Measurements from ENCODE around the gene IL16. TPM values are rescaled to one million over a fixed set of nuclear protein-coding genes. Genes with fewer than 3 reads are reported as not detected.
A peak's percentile ranks its signal among the peaks of the same experiment; 100 is the strongest.

IL16 gene
- total and polyA plus RNA-seq, 5 donors, result 3.1 to 5.1 (median 4.7) TPM

GRCh38 chr15:81315452-81316175 lies 118.9 kb downstream of the IL16 start:
- intact Hi-C loops (cut with DNase I), result no loop called here
- H3K27ac ChIP-seq (ENCODE audit: low read length), result no peak overlapping the region
- peaks cover 8% of the 10 kb centered on the region for H3K4me1 ChIP-seq (ENCODE audit: control insufficient read depth, insufficient read depth, low read length)
- H3K9me3 ChIP-seq (ENCODE audit: control insufficient read depth, low read length), result no peaks in the 10 kb centered on the region
- ATAC-seq (no peak), DNase-seq (no peak)
- WGBS, result 90% methylated on average over 14 of the region's 14 CpGs
- no peaks in the 10 kb centered on the region for H3K27me3 ChIP-seq (ENCODE audit: control insufficient read depth, insufficient read depth)
- no peak overlapping the region for H3K4me3 ChIP-seq (ENCODE audit: low read length)

- Histone ChIP-seq H3K9me3 (ENCODE audit: control insufficient read depth, low read length) (no peaks in the 10 kb centered on the region), H3K4me3 (ENCODE audit: low read length) (no peak overlapping the region), H3K4me1 (ENCODE audit: control insufficient read depth, insufficient read depth, low read length) (peaks cover 7% of the 10 kb centered on the region), H3K27me3 (ENCODE audit: control insufficient read depth, insufficient read depth) (no peaks in the 10 kb centered on the region), H3K27ac (ENCODE audit: low read length) (no peak overlapping the region)
- DNase-seq, result no peak
- WGBS, result 84% methylated on average over 3 of the region's 3 CpGs
- intact Hi-C loops (cut with DNase I), result no loop called here
- no peak for ATAC-seq
Measured at GRCh38 chr15:81316267-81316666, 119.6 kb downstream of the IL16 start.

- Histone ChIP-seq H3K4me3 (ENCODE audit: low read length) (no peak overlapping the region), H3K27me3 (ENCODE audit: control insufficient read depth, insufficient read depth) (no peaks in the 10 kb centered on the region), H3K4me1 (ENCODE audit: control insufficient read depth, insufficient read depth, low read length) (peaks cover 8% of the 10 kb centered on the region), H3K27ac (ENCODE audit: low read length) (no peak overlapping the region), H3K9me3 (ENCODE audit: control insufficient read depth, low read length) (no peaks in the 10 kb centered on the region)
- DNase-seq, result no peak
- 96% methylated on average over 6 of the region's 6 CpGs for WGBS
- intact Hi-C loops (cut with DNase I), result no loop called here
- ATAC-seq, result no peak
Measured at GRCh38 chr15:81317642-81318017, 121.0 kb downstream of the IL16 start.

- no peak overlapping the region for H3K4me3 ChIP-seq (ENCODE audit: low read length)
- no peak for ATAC-seq
- intact Hi-C loops (cut with DNase I), result no loop called here
- no peak overlapping the region for H3K27ac ChIP-seq (ENCODE audit: low read length)
- H3K4me1 ChIP-seq (ENCODE audit: control insufficient read depth, insufficient read depth, low read length), result peaks cover 2% of the 10 kb centered on the region
- DNase-seq, result no peak
- H3K9me3 ChIP-seq (ENCODE audit: control insufficient read depth, low read length), result no peaks in the 10 kb centered on the region
- H3K27me3 ChIP-seq (ENCODE audit: control insufficient read depth, insufficient read depth), result no peaks in the 10 kb centered on the region
- WGBS, result 90% methylated on average over 1 of the region's 1 CpG
Measured at GRCh38 chr15:81321667-81322066, 125.0 kb downstream of the IL16 start.

- Histone ChIP-seq H3K27ac (ENCODE audit: low read length) (no peak overlapping the region), H3K27me3 (ENCODE audit: control insufficient read depth, insufficient read depth) (no peaks in the 10 kb centered on the region), H3K9me3 (ENCODE audit: control insufficient read depth, low read length) (no peaks in the 10 kb centered on the region), H3K4me1 (ENCODE audit: control insufficient read depth, insufficient read depth, low read length) (peaks cover 2% of the 10 kb centered on the region), H3K4me3 (ENCODE audit: low read length) (peak overlapping the region; percentile 4)
- intact Hi-C loops (cut with DNase I), result no loop called here
- DNase-seq (no peak), ATAC-seq (no peak)
- 61% methylated on average over 6 of the region's 6 CpGs for whole genome bisulfite sequencing
Measured at GRCh38 chr15:81322676-81323253, 126.1 kb downstream of the IL16 start.

GRCh38 chr15:81323559-81323943 lies 126.9 kb downstream of the IL16 start:
- no peaks in the 10 kb centered on the region for H3K9me3 ChIP-seq (ENCODE audit: control insufficient read depth, low read length)
- no peaks in the 10 kb centered on the region for H3K27me3 ChIP-seq (ENCODE audit: control insufficient read depth, insufficient read depth)
- H3K4me1 ChIP-seq (ENCODE audit: control insufficient read depth, insufficient read depth, low read length), result peaks cover 2% of the 10 kb centered on the region
- DNase-seq, result no peak
- peak overlapping the region; percentile 10 for H3K27ac ChIP-seq (ENCODE audit: low read length)
- WGBS, result 11% methylated on average over 4 of the region's 4 CpGs
- H3K4me3 ChIP-seq (ENCODE audit: low read length), result peak overlapping the region; percentile 78
- intact Hi-C loops (cut with DNase I), result no loop called here
- ATAC-seq, result no peak

- Histone ChIP-seq H3K4me3 (ENCODE audit: low read length) (peak within 1 kb of the TSS; percentile 78), H3K27ac (ENCODE audit: low read length) (peak within 1 kb of the TSS; percentile 10), H3K4me1 (ENCODE audit: control insufficient read depth, insufficient read depth, low read length) (peaks cover 2% of the 10 kb centered on the region), H3K27me3 (ENCODE audit: control insufficient read depth, insufficient read depth) (no peaks in the 10 kb centered on the region), H3K9me3 (ENCODE audit: control insufficient read depth, low read length) (no peaks in the 10 kb centered on the region)
- DNase-seq, result peak; percentile 100
- WGBS, result under 1% methylated on average over 67 of the region's 67 CpGs
- ATAC-seq, result peak; percentile 100
- intact Hi-C loops (cut with DNase I), result no loop called here
Measured at GRCh38 chr15:81323944-81324881, 127.5 kb downstream of the IL16 start, which contains the start of gene STARD5. STARD5 (minus strand) TSS chr15:81324141; CDS start chr15:81324099, 42 bp downstream.

GRCh38 chr15:81326466-81327212 lies 130.0 kb downstream of the IL16 start:
- no peak for ATAC-seq
- 93% methylated on average over 7 of the region's 7 CpGs for WGBS
- no peak overlapping the region for H3K4me3 ChIP-seq (ENCODE audit: low read length)

GRCh38 chr15:81327516-81327915 lies 130.8 kb downstream of the IL16 start:
- no peak overlapping the region for H3K4me3 ChIP-seq (ENCODE audit: low read length)
- no peak for DNase-seq
- ATAC-seq, result no peak
- no peaks in the 10 kb centered on the region for H3K27me3 ChIP-seq (ENCODE audit: control insufficient read depth, insufficient read depth)
- H3K4me1 ChIP-seq (ENCODE audit: control insufficient read depth, insufficient read depth, low read length), result peaks cover under 1% of the 10 kb centered on the region
- no peaks in the 10 kb centered on the region for H3K9me3 ChIP-seq (ENCODE audit: control insufficient read depth, low read length)
- 76% methylated on average over 3 of the region's 3 CpGs for WGBS
- H3K27ac ChIP-seq (ENCODE audit: low read length), result no peak overlapping the region
- intact Hi-C loops (cut with DNase I), result no loop called here

More at GRCh38 chr15:81326466-81327212, 130.0 kb downstream of the IL16 start:
- no peak for DNase-seq
- Histone ChIP-seq H3K27ac (ENCODE audit: low read length) (no peak overlapping the region), H3K9me3 (ENCODE audit: control insufficient read depth, low read length) (no peaks in the 10 kb centered on the region), H3K27me3 (ENCODE audit: control insufficient read depth, insufficient read depth) (no peaks in the 10 kb centered on the region), H3K4me1 (ENCODE audit: control insufficient read depth, insufficient read depth, low read length) (peaks cover 2% of the 10 kb centered on the region)
- intact Hi-C loops (cut with DNase I), result no loop called here

- no peak for DNase-seq
- Histone ChIP-seq H3K4me1 (ENCODE audit: control insufficient read depth, insufficient read depth, low read length) (no peaks in the 10 kb centered on the region), H3K27ac (ENCODE audit: low read length) (no peak overlapping the region), H3K9me3 (ENCODE audit: control insufficient read depth, low read length) (no peaks in the 10 kb centered on the region), H3K27me3 (ENCODE audit: control insufficient read depth, insufficient read depth) (no peaks in the 10 kb centered on the region), H3K4me3 (ENCODE audit: low read length) (no peak overlapping the region)
- intact Hi-C loops (cut with DNase I), result no loop called here
- WGBS, result over 99% methylated on average over 2 of the region's 2 CpGs
- no peak for ATAC-seq
Measured at GRCh38 chr15:81329446-81329845, 132.8 kb downstream of the IL16 start.
